ENCODE results near the gene THOC1. TPM values are rescaled to one million over a fixed set of nuclear protein-coding genes. Genes with fewer than 3 reads are reported as not detected.
"Not testable (repeated sequence)": the region's sequence is repeated elsewhere in the genome, so short reads cannot be mapped to it uniquely, and the experiment has no call there.

The THOC1 gene
- total and polyA plus RNA-seq, 7 donors: 8.7 to 18.5 (median 11.8) TPM

GRCh38 chr18:312415-312814 lies 44.6 kb upstream of the THOC1 start:
- no peak for ATAC-seq
- 63 to 87% (median 63%) methylated on average over 4 of the region's 4 CpGs for WGBS, 3 donors
- intact Hi-C loops (cut with DNase I): no loop called here
- H3K36me3 ChIP-seq (ENCODE audit: insufficient read depth in 1 of 2, low read depth in 1 of 2): no peaks in the 10 kb centered on the region
- no peak for TF ChIP-seq CTCF (IDR thresholded peaks at IDR 0.05)
- H3K27ac ChIP-seq: no peak overlapping the region
- DNase-seq: no peak
- no peaks in the 10 kb centered on the region for H3K9me3 ChIP-seq
- no peak overlapping the region for H3K4me3 ChIP-seq
- H3K4me1 ChIP-seq: no peaks in the 10 kb centered on the region
- no peaks in the 10 kb centered on the region for H3K27me3 ChIP-seq (ENCODE audit: insufficient read depth in 3 of 3, low read length in 2 of 3)

DNA sequence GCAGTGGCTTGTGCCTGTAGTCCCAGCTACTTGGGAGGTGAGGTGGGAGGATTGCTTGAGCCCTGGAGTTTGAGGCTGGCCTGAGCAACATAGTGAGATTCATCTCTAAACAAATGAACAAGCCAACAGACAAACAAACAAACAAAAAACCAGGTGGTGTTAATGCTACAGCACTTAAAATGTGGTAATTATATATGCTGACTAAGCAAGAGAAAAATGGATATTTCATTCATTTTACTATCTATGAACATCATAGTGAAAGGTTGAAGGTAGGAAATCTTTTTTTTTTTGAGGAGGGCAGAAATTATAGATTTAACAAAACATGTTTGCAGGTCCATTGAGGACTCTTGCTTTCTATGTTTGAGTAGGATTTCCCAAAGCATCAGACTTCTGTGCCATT lies 42.2 kb upstream of the THOC1 start:
- no peak overlapping the region for H3K27ac ChIP-seq
- no peaks in the 10 kb centered on the region for H3K9me3 ChIP-seq
- no peak for DNase-seq
- intact Hi-C loops (cut with DNase I): no loop called here
- H3K36me3 ChIP-seq (ENCODE audit: insufficient read depth in 1 of 2, low read depth in 1 of 2): no peaks in the 10 kb centered on the region
- ATAC-seq: no peak
- H3K4me1 ChIP-seq: no peaks in the 10 kb centered on the region
- TF ChIP-seq CTCF (IDR thresholded peaks at IDR 0.05): no peak
- H3K4me3 ChIP-seq: no peak overlapping the region
- H3K27me3 ChIP-seq (ENCODE audit: insufficient read depth in 3 of 3, low read length in 2 of 3): peaks cover 0 to 1% (median 0%) of the 10 kb centered on the region in 3 donors

DNA sequence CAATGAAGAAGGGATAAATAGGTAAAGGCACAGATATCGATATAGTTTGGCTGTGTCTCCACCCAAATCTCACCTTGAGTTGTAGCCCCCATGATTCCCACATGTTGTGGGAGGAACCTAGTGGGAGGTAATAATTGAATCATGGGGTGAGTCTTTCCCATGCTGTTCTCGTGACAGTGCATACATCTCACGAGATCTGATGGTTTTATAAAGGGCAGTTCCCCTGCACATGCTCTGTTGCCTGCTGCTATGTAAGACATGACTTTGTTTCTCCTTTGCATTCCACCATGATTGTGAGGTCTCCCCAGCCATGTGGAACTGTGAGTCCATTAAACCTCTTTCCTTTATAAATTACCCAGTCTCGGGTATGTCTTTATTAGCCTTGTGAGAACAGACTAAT lies 40.2 kb upstream of the THOC1 start:
- H3K36me3 ChIP-seq (ENCODE audit: insufficient read depth in 1 of 2, low read depth in 1 of 2); H3K9me3 ChIP-seq; H3K4me3 ChIP-seq; ATAC-seq; H3K4me1 ChIP-seq; H3K27me3 ChIP-seq (ENCODE audit: insufficient read depth in 3 of 3, low read length in 2 of 3); H3K27ac ChIP-seq; DNase-seq: not testable (repeated sequence)
- 94 to 97% (median 96%) methylated on average over 4 of the region's 4 CpGs for WGBS, 3 donors
- intact Hi-C loops (cut with DNase I): loop anchor here in 1 of 2 donors (10.0 kb wide), 1 partner anchor 187 kb away; no protein-coding TSS in a partner anchor

GRCh38 chr18:306608-307255 lies 38.9 kb upstream of the THOC1 start:
- Histone ChIP-seq H3K27me3 (ENCODE audit: insufficient read depth in 3 of 3, low read length in 2 of 3) (peaks cover 0 to 1% (median 0%) of the 10 kb centered on the region in 3 donors), H3K4me3 (no peak overlapping the region), H3K36me3 (ENCODE audit: insufficient read depth in 1 of 2, low read depth in 1 of 2) (no peaks in the 10 kb centered on the region), H3K9me3 (no peaks in the 10 kb centered on the region), H3K4me1 (no peaks in the 10 kb centered on the region), H3K27ac (no peak overlapping the region)
- TF ChIP-seq CTCF (IDR thresholded peaks at IDR 0.05): no peak
- 86 to 92% (median 90%) methylated on average over 7 of the region's 7 CpGs for WGBS, 3 donors
- intact Hi-C loops (cut with DNase I): loop anchor here in 1 of 2 donors (10.0 kb wide), 1 partner anchor 188 kb away; no protein-coding TSS in a partner anchor
- no peak for ATAC-seq
- no peak for DNase-seq

DNA sequence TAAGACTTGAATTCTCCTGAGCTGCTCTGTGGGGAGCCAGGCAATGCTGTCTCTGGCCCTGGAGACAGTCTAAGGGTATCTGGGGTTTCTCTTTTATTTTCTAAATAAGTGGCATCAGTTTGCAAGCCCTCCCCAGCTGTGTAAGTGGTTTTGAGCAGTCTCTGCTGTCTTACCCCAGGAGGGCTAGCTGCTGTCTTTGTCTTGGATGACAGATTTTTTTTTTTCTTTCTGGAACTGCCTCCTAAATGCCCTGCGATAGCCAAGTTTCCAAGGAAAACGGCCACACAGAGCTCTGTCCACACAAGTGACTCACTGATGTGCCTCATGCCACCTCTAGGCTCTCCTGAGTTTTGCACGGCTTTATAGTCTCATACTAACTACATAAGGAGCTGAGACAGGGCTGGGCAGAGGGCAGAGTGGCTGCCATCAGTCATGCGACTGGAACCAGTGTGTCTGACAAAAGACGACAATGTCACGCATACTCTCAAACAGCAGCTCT lies 37.2 kb upstream of the THOC1 start:
- Histone ChIP-seq H3K4me3 (no peak overlapping the region), H3K27ac (no peak overlapping the region), H3K36me3 (ENCODE audit: insufficient read depth in 1 of 2, low read depth in 1 of 2) (no peaks in the 10 kb centered on the region), H3K9me3 (no peaks in the 10 kb centered on the region), H3K27me3 (ENCODE audit: insufficient read depth in 3 of 3, low read length in 2 of 3) (peaks cover 0 to 1% (median 0%) of the 10 kb centered on the region in 3 donors), H3K4me1 (no peaks in the 10 kb centered on the region)
- TF ChIP-seq CTCF (IDR thresholded peaks at IDR 0.05): no peak
- WGBS, 3 donors: 24 to 37% (median 26%) methylated on average over 6 of the region's 6 CpGs
- ATAC-seq (no peak), DNase-seq (no peak)
- intact Hi-C loops (cut with DNase I): loop anchor here in 1 of 2 donors (10.0 kb wide), 1 partner anchor 190 kb away; no protein-coding TSS in a partner anchor

Data from psoas muscle (tissue), 8 donors.